Ishikawa (cell line): ENCODE results near the gene UFSP1.

Experiments
- CEBPB ChIP-seq: IDR thresholded peaks from 2 replicates; pipeline ENCODE4 v1.6.1; 2012
- CREB1 ChIP-seq: IDR thresholded peaks from 2 replicates; pipeline ENCODE4 v1.6.1; 2012; ENCODE audit warnings: low read depth
- EGR1 ChIP-seq: IDR thresholded peaks from 2 replicates; pipeline ENCODE4 v1.6.1; 2012
- EP300 ChIP-seq: IDR thresholded peaks from 2 replicates; pipeline ENCODE4 v1.6.1; 2012; ENCODE audit warnings: borderline replicate concordance
- FOXM1 ChIP-seq: IDR thresholded peaks from 2 replicates; pipeline ENCODE4 v1.6.1; 2012; ENCODE audit warnings: low read depth, borderline replicate concordance
- MAX ChIP-seq: IDR thresholded peaks from 2 replicates; pipeline ENCODE4 v1.6.1; 2012
- NFIC ChIP-seq: IDR thresholded peaks from 2 replicates; pipeline ENCODE4 v1.6.1; 2012
- RAD21 ChIP-seq: IDR thresholded peaks from 2 replicates; pipeline ENCODE4 v1.6.1; 2012; ENCODE audit warnings: low read depth
- REST ChIP-seq: IDR thresholded peaks from 2 replicates; pipeline ENCODE4 v1.6.1; 2012; ENCODE audit warnings: low read depth, mild to moderate bottlenecking
- TAF1 ChIP-seq: IDR thresholded peaks from 2 replicates; pipeline ENCODE4 v1.6.1; 2012; ENCODE audit warnings: low read depth, mild to moderate bottlenecking
- TCF12 ChIP-seq: IDR thresholded peaks from 2 replicates; pipeline ENCODE4 v1.6.1; 2012; ENCODE audit warnings: low read depth
- TEAD4 ChIP-seq: IDR thresholded peaks from 2 replicates; pipeline ENCODE4 v1.6.1; 2012
- USF1 ChIP-seq: IDR thresholded peaks from 2 replicates; pipeline ENCODE4 v1.6.1; 2012
- YY1 ChIP-seq: IDR thresholded peaks from 2 replicates; pipeline ENCODE4 v1.6.1; 2012; ENCODE audit warnings: low read depth
- ZBTB7A ChIP-seq: IDR thresholded peaks from 2 replicates; pipeline ENCODE4 v1.6.1; 2012; ENCODE audit warnings: low read depth

UFSP1 gene

GRCh38 chr7:100886142-100886935, 3.2 kb downstream of the UFSP1 start:
- TF ChIP-seq FOXM1: no peak
- TF ChIP-seq MAX: no peak
- TF ChIP-seq NFIC: no peak
- no peak for TF ChIP-seq REST
- TF ChIP-seq ZBTB7A: no peak
- no peak for TF ChIP-seq YY1
- TF ChIP-seq RAD21: no peak
- TF ChIP-seq EGR1: no peak
- no peak for TF ChIP-seq EP300
- TF ChIP-seq CEBPB: no peak
- TF ChIP-seq TEAD4: no peak
- no peak for TF ChIP-seq TAF1
- no peak for TF ChIP-seq USF1
- no peak for TF ChIP-seq TCF12
- no peak for TF ChIP-seq CREB1

- TF ChIP-seq TEAD4: no peak
- no peak for TF ChIP-seq CREB1
- TF ChIP-seq MAX: no peak
- no peak for TF ChIP-seq USF1
- TF ChIP-seq TAF1: no peak
- no peak for TF ChIP-seq YY1
Observed at GRCh38 chr7:100885440-100886141, 3.9 kb downstream of the UFSP1 start.

- TF ChIP-seq FOXM1 (no peak), NFIC (no peak), MAX (no peak), EP300 (no peak), EGR1 (no peak), CREB1 (no peak), REST (no peak)
Observed at GRCh38 chr7:100884736-100885439, 4.6 kb downstream of the UFSP1 start.

- TF ChIP-seq USF1 (no peak), TAF1 (no peak), REST (no peak), FOXM1 (no peak), YY1 (no peak), RAD21 (no peak), CREB1 (no peak)
Observed at GRCh38 chr7:100882785-100883526, 6.6 kb downstream of the UFSP1 start.
